OCI-LY7 (cell line): ENCODE data around the gene ALG8. TPM values are rescaled to one million over a fixed set of nuclear protein-coding genes. Genes with fewer than 3 reads are reported as not detected.

Experiments
- BruUV-seq: library from RNA; stranded (reverse); fragments of 400-500 nt; replicated peaks from 2 replicates; lab custom pipeline; 2021; lab: Mats Ljungman, UMichigan
- CTCF ChIA-PET: fragments of 300-600 bp; sonication (Branson Sonifier 250); formaldehyde crosslinking; loops from one replicate; lab custom pipeline; 2022; ENCODE audit warnings: antibody characterized with exemption; ENCODE audit not compliant: unreplicated experiment; lab: Charles Lee
- POLR2A ChIA-PET: fragments of 300-600 bp; sonication (Branson Sonifier 250); formaldehyde crosslinking; loops from one replicate; lab custom pipeline; 2022; ENCODE audit warnings: antibody characterized with exemption; lab: Charles Lee
- DNase-seq: peaks from one replicate; pipeline ENCODE4 v3.0.0-alpha.2; 2015; ENCODE audit warnings: low spot score
- H2AFZ ChIP-seq: fragments of 200-600 bp; sonication (generic), shearing (Covaris generic); 2 replicates; pipeline ENCODE4 v1.6.1; 2014; ENCODE audit warnings: mild to moderate bottlenecking, antibody characterized with exemption, low read length, moderate library complexity
- H3K27ac ChIP-seq: fragments of 200-600 bp; sonication (generic); 2 replicates; pipeline ENCODE4 v1.5.1; 2014; ENCODE audit warnings: mixed run types, low read depth, mild to moderate bottlenecking, moderate library complexity, low read length, inconsistent platforms; ENCODE audit not compliant: poor library complexity, severe bottlenecking
- H3K36me3 ChIP-seq: fragments of 200-600 bp; sonication (generic); 2 replicates; pipeline ENCODE4 v1.6.1; 2014; ENCODE audit warnings: mild to moderate bottlenecking, antibody characterized with exemption, low read length, moderate library complexity, mixed read lengths; ENCODE audit not compliant: insufficient read depth
- H3K4me1 ChIP-seq: fragments of 200-600 bp; sonication (generic); 2 replicates; pipeline ENCODE4 v1.5.1; 2014; ENCODE audit warnings: mild to moderate bottlenecking, low read length; ENCODE audit not compliant: insufficient read depth, poor library complexity, severe bottlenecking
- H3K4me2 ChIP-seq: fragments of 200-600 bp; sonication (generic); 2 replicates; pipeline ENCODE4 v1.6.1; 2014; ENCODE audit warnings: mild to moderate bottlenecking, low read length
- H3K4me3 ChIP-seq: fragments of 200-600 bp; sonication (generic); 2 replicates; pipeline ENCODE4 v1.5.1; 2014; ENCODE audit warnings: mild to moderate bottlenecking, low read depth, low read length; ENCODE audit not compliant: poor library complexity, severe bottlenecking
- H3K79me2 ChIP-seq: fragments of 200-600 bp; sonication (generic); 2 replicates; pipeline ENCODE4 v1.6.1; 2016; ENCODE audit warnings: low read depth, mild to moderate bottlenecking, low read length, moderate library complexity, mixed read lengths; ENCODE audit not compliant: insufficient read depth
- H3K9me2 ChIP-seq: fragments of 200-600 bp; sonication (generic); 2 replicates; pipeline ENCODE4 v1.6.1; 2016; ENCODE audit warnings: mild to moderate bottlenecking, low read length, mixed read lengths; ENCODE audit not compliant: insufficient read depth
- H3K9me3 ChIP-seq: fragments of 200-600 bp; sonication (generic); 2 replicates; pipeline ENCODE4 v1.6.1; 2014; ENCODE audit warnings: mild to moderate bottlenecking, mixed run types, low read length, mixed read lengths
- H4K20me1 ChIP-seq: fragments of 200-600 bp; sonication (generic); 2 replicates; pipeline ENCODE4 v1.6.1; 2014; ENCODE audit warnings: mild to moderate bottlenecking, antibody characterized with exemption, low read length, moderate library complexity, mixed read lengths; ENCODE audit not compliant: insufficient read depth
- CTCF ChIP-seq: fragments of 200-600 bp; sonication (generic); conservative IDR thresholded peaks from 2 replicates; pipeline ENCODE4 v1.5.1; 2014; ENCODE audit warnings: mild to moderate bottlenecking, antibody characterized with exemption, low read length, moderate library complexity, mixed read lengths
- EZH2phosphoT487 ChIP-seq: fragments of 200-600 bp; sonication (generic); IDR thresholded peaks from 2 replicates; pipeline ENCODE4 v1.6.1; 2018; ENCODE audit warnings: low read depth, borderline replicate concordance, mild to moderate bottlenecking, mixed run types, antibody characterized with exemption, low read length, moderate library complexity, mixed read lengths
- intact Hi-C: fragments of 100-400 bp; cut with micrococcal nuclease; formaldehyde crosslinking; loops from one replicate; pipeline ENCODE4 v1.10.0; 2022; ENCODE audit not compliant: unreplicated experiment
- total RNA-seq, 2 experiments: library from RNA; depleted of rRNA in 1 of 2; stranded (reverse); fragments of >200 nt in 1 of 2; shearing (Covaris generic) in 1 of 2; gene quantifications; 2 replicates each; pipeline ENCODE4 v1.2.3, GENCODE V29; 2014 to 2022

Gene ALG8
- total RNA-seq, 2 experiments from 2014 or later: 42.5 to 66.1 TPM

GRCh38 chr11:78110351-78110750 is 29.1 kb downstream of the ALG8 start:
- POLR2A ChIA-PET: interaction anchor here (1.6 kb wide), 1 partner anchor 9 kb away, joined by 4 read pairs; no protein-coding TSS in a partner anchor

GRCh38 chr11:78109081-78110015 is 30.1 kb downstream of the ALG8 start:
- peaks cover 8% of the 10 kb centered on the region for H3K4me1 ChIP-seq
- no peaks in the 10 kb centered on the region for H3K9me3 ChIP-seq
- no TSS peak for BruUV-seq
- H2AFZ ChIP-seq: no peak overlapping the region
- no peaks in the 10 kb centered on the region for H4K20me1 ChIP-seq
- H3K9me2 ChIP-seq: no peaks in the 10 kb centered on the region
- no peak for DNase-seq
- peaks cover 64% of the 10 kb centered on the region for H3K36me3 ChIP-seq
- no peak overlapping the region for H3K27ac ChIP-seq
- H3K4me2 ChIP-seq: no peak overlapping the region
- H3K4me3 ChIP-seq: no peak overlapping the region
- ChIA-PET POLR2A (interaction anchor here (0.5 to 1.6 kb wide), 5 partner anchors 10 to 686 kb away, joined by 3 to 4 read pairs (median 3); no protein-coding TSS in a partner anchor), CTCF (no interaction called here)
- intact Hi-C loops: no loop called here
- TF ChIP-seq CTCF (no peak), EZH2phosphoT487 (no peak)
- no peaks in the 10 kb centered on the region for H3K79me2 ChIP-seq

More at GRCh38 chr11:78110351-78110750, 29.1 kb downstream of the ALG8 start:
- TF ChIP-seq EZH2phosphoT487 (no peak), CTCF (no peak)
- Histone ChIP-seq H3K79me2 (no peaks in the 10 kb centered on the region), H3K9me2 (no peaks in the 10 kb centered on the region), H2AFZ (no peak overlapping the region), H3K27ac (no peak overlapping the region), H3K4me3 (no peak overlapping the region), H3K36me3 (peaks cover 66% of the 10 kb centered on the region), H3K9me3 (no peaks in the 10 kb centered on the region), H3K4me2 (no peak overlapping the region), H3K4me1 (peaks cover 8% of the 10 kb centered on the region), H4K20me1 (no peaks in the 10 kb centered on the region)
- BruUV-seq: no TSS peak
- CTCF ChIA-PET: interaction anchor here (0.6 kb wide), 1 partner anchor 331 kb away, joined by 3 read pairs; no protein-coding TSS in a partner anchor
- no peak for DNase-seq
- intact Hi-C loops: no loop called here
